ENCODE results near the gene CLEC4M. TPM values are rescaled to one million over a fixed set of nuclear protein-coding genes. Genes with fewer than 3 reads are reported as not detected.

Gene CLEC4M
- total and polyA plus RNA-seq, 2 of the 8 experiments (the other 6 are each of a cell fraction or from before 2014, with no cell fraction given), result not detected

- ChIA-PET CTCF (ENCODE audit: partially characterized antibody) (interaction anchor here (0.6 to 4.0 kb wide), 7 partner anchors 11 to 212 kb away, joined by 3 to 12 read pairs (median 4); partner anchors contain the start of genes RETN and TRAPPC5), POLR2A (ENCODE audit: partially characterized antibody) (no interaction called here)
- no peak overlapping the region for H3K4me3 ChIP-seq (ENCODE audit: extremely low read depth in 1 of 4, insufficient read depth in 2 of 4, low read depth in 3 of 4, low read length in 4 of 4)
- no peaks in the 10 kb centered on the region; a peak in 1 of 4 replicates for H3K9me3 ChIP-seq (ENCODE audit: insufficient read depth in 2 of 2, low read depth in 1 of 2, low read length in 1 of 2)
- H2AK5ac ChIP-seq (ENCODE audit: low read depth, low read length), result no peak overlapping the region
- no peak overlapping the region for H2BK120ac ChIP-seq (replicated peaks; ENCODE audit: low read depth, low read length)
- H3K36me3 ChIP-seq (ENCODE audit: control insufficient read depth in 2 of 4, insufficient read depth in 4 of 4, low read length in 3 of 4), result no peaks in the 10 kb centered on the region
- H4K20me1 ChIP-seq (replicated peaks in 1 of 2; ENCODE audit: control insufficient read depth in 1 of 2, insufficient read depth in 2 of 2, low read length in 2 of 2), result no peaks in the 10 kb centered on the region
- no peak overlapping the region for H2BK15ac ChIP-seq (ENCODE audit: low read length)
- no peaks in the 10 kb centered on the region for H3K79me1 ChIP-seq (ENCODE audit: low read depth, low read length)
- no peak overlapping the region for H3K4me2 ChIP-seq (ENCODE audit: insufficient read depth in 1 of 2, low read depth in 2 of 2, low read length in 2 of 2)
- H3K56ac ChIP-seq (replicated peaks; ENCODE audit: insufficient read length, low read depth, low read length), result no peak overlapping the region
- WGBS, 2 experiments (ENCODE audit: extremely low coverage in 1 of 2, insufficient coverage in 1 of 2, insufficient read length in 1 of 2, insufficient replicate concordance in 2 of 2, low coverage in 1 of 2, low lambda C conversion rate in 2 of 2, missing lambda C conversion rate in 1 of 2), result 90% methylated on average over 25 of the region's 26 CpGs; no CpG with 5 or more reads in 1 of the 2 experiments
- H3K14ac ChIP-seq (ENCODE audit: insufficient read length), result no peak overlapping the region
- H4K91ac ChIP-seq (replicated peaks; ENCODE audit: insufficient read length, low read length), result no peak overlapping the region
- no peak for DNase-seq (ENCODE audit: low read depth in 1 of 2, low spot score in 2 of 2)
- H2BK5ac ChIP-seq (ENCODE audit: low read depth, low read length), result no peak overlapping the region
- no peak overlapping the region for H2AFZ ChIP-seq (ENCODE audit: low read length)
- peaks cover 1% of the 10 kb centered on the region; the same call in 1 of the 2 replicates for H3K23me2 ChIP-seq (ENCODE audit: low read depth, low read length)
- no peak overlapping the region for H4K8ac ChIP-seq (ENCODE audit: extremely low read depth, insufficient read depth, low read length)
- H3K27me3 ChIP-seq (replicated peaks in 1 of 4; ENCODE audit: control insufficient read depth in 3 of 4, extremely low read depth in 1 of 4, insufficient read depth in 3 of 4, low read length in 3 of 4), result no peaks in the 10 kb centered on the region; a peak in 1 of 7 replicates
- H3K18ac ChIP-seq (ENCODE audit: extremely low read depth, low read length), result no peak overlapping the region
- no peak overlapping the region for H2BK20ac ChIP-seq (ENCODE audit: low read length)
- TF ChIP-seq USF2 (IDR thresholded peaks at IDR 0.05; ENCODE audit: low read length), result no peak
- H3K23ac ChIP-seq (ENCODE audit: insufficient read length), result no peak overlapping the region
- H3K4me1 ChIP-seq (replicated peaks in 1 of 4; ENCODE audit: control insufficient read depth in 3 of 4, insufficient read depth in 4 of 4, low read length in 3 of 4), result peaks cover 0 to 2% (median 1%) of the 10 kb centered on the region in 4 experiments; a peak in 1 of 7 replicates
- no peak overlapping the region for H3K9ac ChIP-seq (replicated peaks in 1 of 4; ENCODE audit: extremely low read depth in 1 of 4, low read depth in 3 of 4, low read length in 3 of 4)
- H3K79me2 ChIP-seq (ENCODE audit: control insufficient read depth in 1 of 2, insufficient read depth in 2 of 2, low read length in 2 of 2), result no peaks in the 10 kb centered on the region
- no peak overlapping the region for H2BK12ac ChIP-seq (ENCODE audit: low read depth, low read length)
- H3K4ac ChIP-seq (replicated peaks; ENCODE audit: insufficient read length, low read depth, low read length), result no peak overlapping the region
- no peak overlapping the region for H4K5ac ChIP-seq (ENCODE audit: insufficient read length, low read depth, low read length)
- no peak overlapping the region for H3K27ac ChIP-seq (ENCODE audit: low read depth, low read length)
- no peak for FAIRE-seq
These were observed 16.8 kb downstream of the CLEC4M start for GRCh38 chr19:7779631-7780486.

All from H1 (cell line).